ENCODE results near the gene CLIP3.

- TF ChIP-seq CTCF (IDR thresholded peaks at IDR 0.05; ENCODE audit: low read depth, low read length, missing input control) (no peak), RAD21 (IDR thresholded peaks at IDR 0.05) (no peak), JUND (IDR thresholded peaks at IDR 0.05) (no peak), ATF3 (IDR thresholded peaks at IDR 0.05) (no peak), REST (IDR thresholded peaks at IDR 0.05) (no peak), YY1 (IDR thresholded peaks at IDR 0.05) (no peak), EGR1 (IDR thresholded peaks at IDR 0.05; ENCODE audit: low read depth in 2 of 2) (no peak), TAF1 (conservative IDR thresholded peaks at IDR 0.05) (no peak), GABPA (IDR thresholded peaks at IDR 0.05 in 1 of 2, conservative IDR thresholded peaks at IDR 0.05 in 1 of 2) (no peak), RXRA (IDR thresholded peaks at IDR 0.05) (no peak), MAX (IDR thresholded peaks at IDR 0.05) (no peak), NR2F2 (IDR thresholded peaks at IDR 0.05) (no peak)
These were observed 45.8 kb downstream of the CLIP3 start for GRCh38 chr19:35986664-35987570.

All from liver (tissue), 3 donors.